NCI-H1105 (cell line): ENCODE measurements around the gene CTNNBIP1.

Experiments used
- DNase-seq: peaks from one replicate; lab custom pipeline; 2025; lab: John Stamatoyannopoulos, UW

The CTNNBIP1 gene

DNA sequence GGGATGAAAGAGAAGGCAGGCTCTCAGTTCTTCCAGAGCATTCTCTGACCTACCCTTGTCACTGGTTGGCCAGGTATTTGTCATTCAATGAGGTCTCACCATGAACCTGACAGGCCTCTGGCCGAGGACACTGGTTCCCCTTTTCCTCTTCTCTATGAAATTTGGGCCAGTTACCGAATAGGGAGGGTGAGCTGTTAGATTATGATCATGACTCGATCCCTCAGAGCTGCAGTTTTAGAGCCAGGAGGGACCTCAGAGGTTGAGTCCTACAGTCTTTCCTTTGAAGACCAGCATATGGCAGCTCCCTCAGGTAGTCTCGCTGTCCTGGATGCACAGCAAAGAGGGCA is 56.8 kb downstream of the CTNNBIP1 start:
- no peak for DNase-seq

GRCh38 chr1:9852410-9853248 is 57.4 kb downstream of the CTNNBIP1 start:
- no peak for DNase-seq

- no peak for DNase-seq
These were observed 58.1 kb downstream of the CTNNBIP1 start for GRCh38 chr1:9852004-9852403.

- DNase-seq, result no peak
These were observed 59.5 kb downstream of the CTNNBIP1 start for GRCh38 chr1:9850442-9851162.

GRCh38 chr1:9849691-9850441 is 60.2 kb downstream of the CTNNBIP1 start:
- no peak for DNase-seq

DNA sequence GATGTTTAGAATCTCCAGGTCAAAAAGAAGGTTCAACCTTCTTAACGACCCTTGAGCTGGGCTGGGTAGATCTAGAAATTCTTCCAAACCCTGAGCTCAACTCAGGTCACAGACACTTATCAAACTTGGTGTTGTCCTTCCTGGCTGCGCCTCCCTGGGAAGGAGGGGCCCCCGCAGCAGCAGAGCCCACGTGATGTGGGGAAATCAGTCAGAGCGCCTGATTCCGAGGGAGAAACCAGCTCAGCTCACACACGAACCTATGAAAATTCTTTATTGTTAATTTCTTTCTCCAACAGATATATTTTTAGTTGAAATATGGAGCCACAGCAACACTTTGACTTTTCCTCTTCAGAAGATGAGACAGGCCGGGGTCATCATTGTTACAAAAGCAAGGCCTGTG is 62.0 kb downstream of the CTNNBIP1 start:
- no peak for DNase-seq

GRCh38 chr1:9847269-9847668 is 62.8 kb downstream of the CTNNBIP1 start:
- no peak for DNase-seq

- DNase-seq, result no peak
These were observed 63.4 kb downstream of the CTNNBIP1 start for GRCh38 chr1:9846611-9847171.

DNA sequence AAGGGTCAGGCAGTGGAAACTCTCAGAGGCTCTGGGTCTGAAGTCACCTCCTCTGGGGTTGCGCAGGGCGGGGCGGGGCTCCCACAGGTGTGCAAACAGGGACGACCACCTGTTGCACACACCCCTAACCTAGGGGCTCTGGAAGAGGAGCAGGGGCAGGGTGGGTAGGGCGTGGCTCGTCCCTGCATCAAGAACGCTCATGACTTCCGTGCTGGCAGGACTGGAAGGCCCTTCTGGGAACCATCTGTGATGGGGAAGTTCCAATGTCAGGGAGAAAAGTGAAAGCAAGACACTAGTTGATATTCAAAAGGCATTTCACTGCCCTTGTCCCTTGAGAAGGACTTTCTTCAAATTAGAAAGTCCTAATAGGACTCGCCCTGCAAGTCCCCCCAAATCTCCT is 64.2 kb downstream of the CTNNBIP1 start:
- DNase-seq, result no peak

DNA sequence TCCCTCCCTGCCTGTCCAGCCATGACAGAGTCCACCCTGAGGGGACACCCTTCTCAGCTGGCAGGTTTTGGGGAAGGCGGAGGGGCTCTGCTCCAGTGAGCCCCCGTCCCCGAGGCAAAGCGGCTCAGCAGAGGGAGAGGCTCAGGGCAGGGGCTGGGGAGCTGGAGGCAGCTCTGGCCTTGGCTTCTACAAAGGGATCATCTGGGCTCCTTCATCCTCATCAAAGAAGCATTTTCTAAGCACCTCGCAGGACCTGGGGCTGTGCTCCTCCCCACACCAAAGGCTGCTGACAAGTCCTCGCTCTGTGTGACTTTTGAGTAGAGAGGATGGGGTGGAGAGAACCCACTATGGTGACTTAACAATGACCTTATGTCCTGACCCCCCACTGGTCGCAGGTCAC is 65.3 kb downstream of the CTNNBIP1 start:
- no peak for DNase-seq

DNA sequence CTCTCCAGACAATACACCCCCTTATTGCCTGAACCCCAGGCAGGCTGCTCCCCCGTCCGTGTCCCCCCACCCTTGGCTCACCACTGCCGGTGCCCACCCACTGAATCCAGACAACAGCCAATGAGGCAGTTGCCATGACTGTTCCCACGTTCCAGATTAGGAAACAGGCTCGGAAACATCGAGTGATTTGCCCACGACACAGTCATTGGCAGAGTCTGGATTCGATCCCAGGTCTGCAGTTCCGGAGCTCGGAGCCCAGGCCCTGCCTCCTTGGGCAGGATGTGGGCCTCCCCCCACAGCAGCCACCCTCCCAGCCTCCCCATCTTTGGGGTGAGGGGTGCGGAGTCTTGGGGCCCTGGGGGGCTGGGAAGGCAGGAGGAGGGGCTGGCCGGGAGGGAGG is 66.0 kb downstream of the CTNNBIP1 start:
- DNase-seq, result no peak

DNA sequence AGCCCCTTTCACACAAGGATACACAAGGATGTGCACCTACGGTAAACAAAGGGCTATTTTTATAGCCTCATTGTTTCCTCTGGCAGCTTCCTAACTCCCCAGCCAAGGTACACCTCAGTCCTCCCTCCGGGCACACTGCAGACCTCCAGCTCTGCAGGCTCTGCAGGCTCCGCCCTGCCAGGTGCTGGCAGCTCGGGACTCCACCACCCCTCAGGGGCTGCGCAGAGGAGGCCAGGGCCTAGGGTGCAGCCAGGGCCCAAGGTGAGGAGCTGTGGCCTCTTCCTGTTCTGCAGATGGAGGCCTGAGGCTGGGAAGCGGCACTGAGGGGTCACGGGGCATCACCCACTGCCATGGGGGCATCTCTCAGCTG is 66.5 kb downstream of the CTNNBIP1 start:
- DNase-seq, result peak; percentile 63

- DNase-seq, result no peak
These were observed 67.1 kb downstream of the CTNNBIP1 start for GRCh38 chr1:9842781-9843575.

GRCh38 chr1:9842073-9842711 is 67.9 kb downstream of the CTNNBIP1 start:
- DNase-seq, result no peak

DNA sequence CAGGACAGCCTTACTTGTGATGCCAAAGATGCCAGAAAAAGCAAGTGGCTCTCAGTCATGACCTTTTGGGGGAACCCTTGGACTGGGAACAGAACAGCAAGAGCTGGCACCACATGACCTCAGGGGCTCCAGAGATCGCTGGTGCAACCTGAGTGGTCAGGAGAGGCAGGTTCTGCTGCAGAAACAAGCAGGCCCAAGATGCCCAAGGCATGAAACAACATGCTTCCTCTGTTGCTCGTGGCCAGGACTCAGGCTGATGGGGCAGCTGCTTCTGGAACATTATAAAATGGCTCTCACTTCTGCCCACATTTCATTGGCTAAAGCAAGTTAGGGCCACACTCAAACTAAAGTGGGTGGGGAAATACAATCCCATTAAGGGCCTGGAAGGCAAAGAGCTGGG is 68.6 kb downstream of the CTNNBIP1 start:
- no peak for DNase-seq

DNA sequence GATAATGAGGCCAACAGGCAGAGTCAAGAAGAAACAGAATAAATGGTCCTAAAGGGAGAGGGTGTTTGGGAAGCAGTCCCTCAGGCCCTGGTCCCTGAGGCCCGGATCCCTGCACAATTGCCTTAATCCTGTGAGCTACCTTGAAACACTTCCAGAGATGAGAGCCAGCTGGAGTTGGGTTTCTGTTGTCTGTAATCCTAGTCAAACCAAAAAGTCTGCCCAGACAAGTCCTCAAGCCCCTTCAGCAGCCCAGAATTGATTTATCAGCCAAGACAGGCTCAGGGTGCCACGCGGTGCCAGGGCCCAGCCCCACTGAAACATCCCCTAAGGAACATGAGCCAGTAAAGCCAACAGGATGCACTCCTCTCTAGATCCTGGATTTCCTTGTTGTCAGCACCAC is 69.9 kb downstream of the CTNNBIP1 start:
- DNase-seq, result peak; percentile 67

GRCh38 chr1:9838946-9839345 is 71.1 kb downstream of the CTNNBIP1 start:
- DNase-seq, result no peak

DNA sequence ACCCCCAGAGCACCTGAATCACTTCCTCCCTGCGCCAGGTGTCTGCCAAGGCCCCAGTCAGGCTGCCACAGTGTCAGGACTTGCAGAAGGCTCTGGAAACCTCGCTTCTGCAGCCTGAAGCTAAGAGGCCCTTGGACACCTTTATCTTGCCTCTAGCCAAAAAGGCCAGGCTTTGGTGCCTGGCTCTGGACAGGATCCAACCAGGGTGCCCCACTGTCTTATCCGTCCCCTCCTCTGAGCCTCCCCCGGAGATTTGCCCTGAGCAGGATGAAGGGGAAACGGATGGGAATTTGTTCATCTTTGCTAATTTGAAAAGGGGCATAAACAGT is 73.5 kb downstream of the CTNNBIP1 start:
- DNase-seq, result peak; percentile 83

- peak; percentile 81 for DNase-seq
These were observed 74.1 kb downstream of the CTNNBIP1 start for GRCh38 chr1:9835758-9836631.

DNA sequence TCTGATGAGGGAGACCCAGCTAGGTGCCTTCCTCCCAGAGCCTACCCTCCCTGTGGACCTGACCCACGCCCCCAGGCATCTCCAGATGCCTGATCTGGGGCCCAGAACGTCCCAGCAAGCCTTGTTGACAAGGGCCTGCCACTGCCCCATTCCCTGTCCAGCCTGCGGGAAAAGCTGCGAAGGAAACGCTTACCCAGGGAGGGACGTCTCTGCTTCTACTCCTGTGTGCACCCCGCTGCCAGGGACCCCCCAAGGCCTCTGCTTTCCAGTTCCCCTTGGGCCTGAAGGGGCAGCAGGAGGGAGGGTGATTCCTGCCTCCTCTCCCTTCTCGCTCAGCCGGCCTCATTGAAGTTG is 74.7 kb downstream of the CTNNBIP1 start:
- no peak for DNase-seq

GRCh38 chr1:9833632-9834031 is 76.4 kb downstream of the CTNNBIP1 start:
- DNase-seq, result no peak
